ENCODE data around the gene LRMDA.

DNA sequence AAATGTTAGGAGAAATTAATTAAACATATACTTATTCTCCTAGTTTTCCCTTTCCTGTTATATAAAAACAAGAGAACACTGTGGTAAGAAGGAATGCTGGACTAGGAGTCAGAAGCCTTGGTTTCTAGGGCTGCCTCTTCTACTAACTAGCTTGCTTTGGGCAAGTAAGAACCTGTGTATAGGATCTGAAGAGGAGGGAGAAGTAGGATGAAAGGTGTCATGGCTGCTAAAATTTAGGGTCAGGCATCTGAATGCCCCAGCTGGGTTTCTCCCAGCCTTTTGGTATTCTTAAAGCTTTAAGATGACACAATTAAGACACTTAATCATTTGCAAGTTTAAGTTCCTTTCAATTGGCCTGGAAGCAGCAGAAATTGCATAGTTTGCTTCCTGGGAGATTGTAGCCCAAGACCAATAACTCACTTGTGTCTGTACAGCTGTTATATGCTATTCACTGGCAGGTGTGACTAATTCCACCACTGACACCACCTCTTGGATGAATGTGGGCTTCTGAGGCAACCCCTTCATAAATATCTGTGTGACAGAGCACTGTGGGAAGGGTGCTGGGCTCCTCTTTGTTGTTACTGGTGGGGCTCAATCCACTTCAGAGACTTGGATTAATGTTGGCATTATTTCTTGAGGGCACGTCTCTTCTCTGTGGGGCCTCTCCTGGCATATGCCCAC, 137.2 kb downstream of the LRMDA start:
- TF ChIP-seq, protein P1, sequence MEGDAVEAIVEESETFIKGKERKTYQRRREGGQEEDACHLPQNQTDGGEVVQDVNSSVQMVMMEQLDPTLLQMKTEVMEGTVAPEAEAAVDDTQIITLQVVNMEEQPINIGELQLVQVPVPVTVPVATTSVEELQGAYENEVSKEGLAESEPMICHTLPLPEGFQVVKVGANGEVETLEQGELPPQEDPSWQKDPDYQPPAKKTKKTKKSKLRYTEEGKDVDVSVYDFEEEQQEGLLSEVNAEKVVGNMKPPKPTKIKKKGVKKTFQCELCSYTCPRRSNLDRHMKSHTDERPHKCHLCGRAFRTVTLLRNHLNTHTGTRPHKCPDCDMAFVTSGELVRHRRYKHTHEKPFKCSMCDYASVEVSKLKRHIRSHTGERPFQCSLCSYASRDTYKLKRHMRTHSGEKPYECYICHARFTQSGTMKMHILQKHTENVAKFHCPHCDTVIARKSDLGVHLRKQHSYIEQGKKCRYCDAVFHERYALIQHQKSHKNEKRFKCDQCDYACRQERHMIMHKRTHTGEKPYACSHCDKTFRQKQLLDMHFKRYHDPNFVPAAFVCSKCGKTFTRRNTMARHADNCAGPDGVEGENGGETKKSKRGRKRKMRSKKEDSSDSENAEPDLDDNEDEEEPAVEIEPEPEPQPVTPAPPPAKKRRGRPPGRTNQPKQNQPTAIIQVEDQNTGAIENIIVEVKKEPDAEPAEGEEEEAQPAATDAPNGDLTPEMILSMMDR (IDR thresholded peaks at IDR 0.05): no peak
- no peak for TF ChIP-seq POLR2A (IDR thresholded peaks at IDR 0.05)

Data from sigmoid colon (tissue), 3 donors.